Activated CD4-positive, alpha-beta T cell treated with anti-CD3 and anti-CD28 coated beads, Interleukin-2, Interleukin-4, amounts not matched to agents 100 ng/mL and 50 ng/mL, durations not matched to agents 16 hours and 8 hours (primary cell): ENCODE results near the gene CAGE1.
"Not testable (repeated sequence)": the region's sequence is repeated elsewhere in the genome, so short reads cannot be mapped to it uniquely, and the experiment has no call there.

Source experiments
- DNase-seq: peaks from one replicate; pipeline ENCODE4 v3.0.0-alpha.2; 2020; ENCODE audit warnings: low spot score

CAGE1 gene

DNA sequence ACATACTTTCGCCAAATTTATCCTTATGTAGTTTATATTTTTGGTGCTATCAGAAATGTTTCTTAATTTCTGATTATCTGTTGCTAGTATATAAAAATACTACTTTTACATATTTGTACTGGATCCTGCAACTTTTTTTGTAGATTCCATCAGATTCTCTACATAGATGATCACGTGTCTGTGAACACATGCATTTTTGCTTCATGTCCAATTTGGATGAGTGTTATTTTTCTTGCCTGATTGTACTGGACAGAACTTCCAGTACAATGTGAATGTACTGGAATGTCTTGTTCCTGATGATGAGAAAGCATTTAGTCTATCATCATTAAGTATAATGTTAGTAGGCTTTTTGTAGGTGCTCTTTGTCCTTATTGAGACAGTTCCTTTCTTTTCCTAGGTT lies 51.5 kb downstream of the CAGE1 start:
- no peak for DNase-seq

DNA sequence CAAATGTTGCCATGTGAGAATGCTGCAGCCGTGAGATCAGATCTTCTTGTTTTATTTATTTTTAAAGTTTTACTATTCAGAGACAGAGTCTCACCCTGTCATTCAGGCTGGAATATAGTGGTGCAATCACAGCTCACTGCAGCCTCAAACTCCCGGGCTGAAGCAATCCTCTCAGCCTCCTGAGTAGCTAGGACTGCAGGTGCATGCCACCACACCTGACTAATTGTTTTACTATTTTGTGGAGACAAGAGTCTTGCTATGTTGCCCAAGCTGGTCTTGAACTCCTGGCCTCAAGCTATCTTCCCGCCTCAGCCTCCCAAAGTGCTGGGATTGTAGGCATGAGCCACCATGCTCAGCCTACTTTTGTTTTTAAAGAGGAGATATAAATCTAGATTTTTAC lies 54.0 kb downstream of the CAGE1 start:
- no peak for DNase-seq

DNA sequence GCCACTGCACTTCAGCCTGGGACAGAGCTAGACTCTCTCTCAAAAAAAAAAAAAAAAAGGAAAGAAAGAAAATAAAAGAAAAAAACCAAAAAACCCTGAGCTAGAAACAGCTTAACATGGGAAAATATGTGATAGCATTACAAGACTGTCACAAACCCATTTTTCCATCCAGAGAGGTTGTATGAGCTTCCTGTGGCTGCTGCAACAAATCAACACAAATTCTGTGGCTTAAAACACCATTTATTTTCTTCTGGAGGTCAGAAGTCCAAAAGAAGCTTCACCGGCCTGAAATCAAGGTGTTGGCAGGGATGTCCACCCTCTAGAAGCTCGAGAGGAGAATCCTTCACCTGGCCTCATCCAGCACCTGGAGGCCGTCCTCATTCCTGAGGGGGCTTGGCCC lies 54.9 kb downstream of the CAGE1 start:
- DNase-seq, result no peak

DNA sequence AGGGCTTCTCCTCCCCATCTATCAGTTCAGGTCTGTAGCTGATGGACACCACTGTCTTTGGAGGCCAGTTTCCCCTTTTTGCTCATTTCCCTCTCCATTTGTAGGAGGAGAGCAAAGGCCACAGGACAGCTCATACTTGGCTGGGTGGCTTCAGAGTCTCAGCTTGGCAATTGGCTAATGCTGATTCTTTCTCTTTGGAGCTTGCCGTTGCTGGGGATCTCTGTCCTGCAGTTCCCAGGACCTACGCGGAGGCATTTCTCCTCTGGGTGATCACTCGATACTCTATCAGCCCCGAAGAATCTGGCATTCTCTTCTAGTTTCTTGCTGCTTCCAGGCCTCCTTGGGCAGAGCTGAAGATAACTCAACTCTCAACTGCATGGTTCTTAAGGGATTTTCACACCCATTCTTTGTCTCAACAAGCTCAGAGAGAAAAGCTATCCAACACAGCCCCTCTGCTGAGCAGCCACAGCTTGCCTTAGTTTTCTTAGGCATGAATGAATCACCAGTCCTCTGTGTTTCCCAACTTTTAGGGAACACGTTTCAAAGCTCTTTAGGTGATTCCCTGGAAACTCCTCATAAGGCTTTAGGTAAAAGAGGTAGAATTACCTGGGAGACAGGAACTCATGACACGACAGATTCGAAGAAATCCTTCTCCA lies 57.3 kb downstream of the CAGE1 start:
- no peak for DNase-seq

DNA sequence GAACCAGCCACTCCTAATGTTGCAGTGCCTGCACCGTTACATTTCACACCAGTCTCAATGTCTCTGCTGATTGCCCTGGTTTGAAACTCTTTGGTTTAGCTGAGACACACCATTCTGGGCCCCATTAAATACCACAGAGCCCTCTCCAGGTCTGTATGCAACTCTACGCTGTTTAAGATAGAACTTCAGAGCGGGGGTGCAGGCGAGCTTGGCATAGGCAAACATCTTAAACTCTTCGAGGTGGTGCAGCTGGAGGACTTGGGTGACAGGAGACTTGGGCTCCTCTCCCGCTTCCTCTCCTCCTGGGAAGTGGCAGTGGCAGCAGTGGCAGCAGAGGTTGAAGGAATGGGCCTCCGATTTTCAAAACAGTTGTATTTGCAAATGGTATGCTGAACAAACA lies 58.1 kb downstream of the CAGE1 start:
- no peak for DNase-seq

DNA sequence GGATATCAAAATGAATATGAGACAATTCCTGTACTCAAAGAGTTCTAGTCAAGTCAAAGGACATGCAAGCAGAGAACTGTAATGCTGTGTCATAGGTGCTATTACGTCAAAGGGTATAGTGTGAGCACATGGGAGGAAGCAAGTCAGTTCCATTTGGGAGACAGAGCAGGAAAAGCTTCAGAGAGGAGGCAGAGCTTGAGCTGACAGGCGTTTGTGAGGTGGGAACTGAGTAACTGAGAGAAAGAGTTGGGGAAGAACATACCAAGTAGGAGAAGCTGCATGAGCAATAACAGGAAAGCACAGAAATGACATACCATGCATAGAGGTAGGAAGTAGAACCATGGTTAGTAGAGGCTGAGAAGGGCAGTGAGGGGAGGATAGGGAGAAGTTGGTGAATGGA lies 61.3 kb downstream of the CAGE1 start:
- DNase-seq, result no peak

DNA sequence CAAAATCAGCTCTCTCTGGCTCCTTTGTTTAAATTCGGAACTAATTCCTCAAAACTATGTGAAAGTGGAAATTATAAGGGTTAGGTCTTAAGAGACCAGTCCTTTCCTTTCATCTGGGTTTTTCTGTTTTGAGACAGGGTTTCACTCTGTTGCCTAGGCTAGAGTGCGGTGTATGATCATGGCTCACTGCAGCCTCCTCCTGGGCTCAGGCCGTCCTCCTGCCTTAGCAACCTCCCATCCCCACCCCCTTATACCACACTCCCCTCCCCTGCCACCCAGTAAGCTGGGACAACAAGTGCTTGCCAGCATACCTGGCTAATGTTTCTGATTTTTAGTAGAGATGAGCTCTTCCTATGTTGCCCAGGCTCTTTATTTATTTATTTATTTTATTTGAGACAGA lies 63.8 kb downstream of the CAGE1 start:
- no peak for DNase-seq

DNA sequence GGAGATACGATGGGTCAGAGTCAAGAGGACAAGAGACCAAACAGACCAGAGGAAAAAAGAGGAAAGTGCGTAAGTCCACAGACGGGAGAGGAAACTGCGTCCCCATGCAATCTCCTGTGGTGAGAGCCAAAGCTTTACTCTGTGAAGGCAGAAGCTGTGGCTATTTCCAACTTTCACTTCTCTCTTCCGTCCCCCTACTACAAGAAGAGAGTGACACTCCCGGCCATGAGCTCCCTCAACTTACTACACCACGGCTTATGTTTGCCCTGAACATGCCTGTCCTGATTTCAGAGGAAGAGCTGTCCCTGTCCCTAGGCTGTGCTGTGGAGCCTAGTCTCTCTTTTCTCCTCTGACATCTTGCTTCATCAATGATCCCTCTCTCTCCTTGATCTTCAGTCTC lies 65.0 kb downstream of the CAGE1 start:
- DNase-seq, result no peak

DNA sequence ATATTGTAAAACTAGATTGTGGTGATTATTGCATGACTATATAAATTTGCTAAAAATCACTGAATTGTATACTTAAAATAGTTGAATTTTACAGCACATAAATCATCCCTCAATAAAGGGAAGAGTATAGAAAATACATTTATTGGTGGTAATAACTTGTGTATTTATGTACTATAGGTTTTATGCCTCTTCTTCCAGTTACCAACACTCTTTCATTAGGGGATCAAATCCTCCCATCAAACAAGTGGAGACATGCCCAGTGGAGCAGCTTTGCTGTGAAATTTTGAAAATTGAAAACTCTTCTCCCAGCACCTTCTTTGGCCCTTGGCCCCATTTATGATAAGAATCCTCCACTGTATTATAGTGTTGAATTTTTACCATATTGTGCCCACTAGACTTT lies 66.5 kb downstream of the CAGE1 start:
- no peak for DNase-seq

DNA sequence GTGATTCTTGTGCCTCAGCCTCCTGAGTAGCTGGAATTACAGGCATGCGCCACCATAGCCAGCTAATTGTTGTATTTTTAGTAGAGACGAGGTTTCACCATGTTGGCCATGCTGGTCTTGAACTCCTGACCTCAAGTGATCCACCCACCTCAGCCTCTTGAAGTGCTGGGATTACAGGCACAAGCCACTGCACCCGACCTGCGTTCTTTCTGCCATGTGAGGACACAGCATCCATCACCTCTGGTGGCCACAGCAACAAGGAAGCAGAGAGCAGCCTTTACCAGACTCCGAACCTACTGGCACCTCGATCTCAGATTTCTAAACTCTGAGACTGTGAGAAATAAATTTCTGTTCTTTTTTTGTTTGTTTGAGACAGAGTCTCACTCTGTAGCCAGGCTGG lies 67.7 kb downstream of the CAGE1 start:
- DNase-seq, result not testable (repeated sequence)

DNA sequence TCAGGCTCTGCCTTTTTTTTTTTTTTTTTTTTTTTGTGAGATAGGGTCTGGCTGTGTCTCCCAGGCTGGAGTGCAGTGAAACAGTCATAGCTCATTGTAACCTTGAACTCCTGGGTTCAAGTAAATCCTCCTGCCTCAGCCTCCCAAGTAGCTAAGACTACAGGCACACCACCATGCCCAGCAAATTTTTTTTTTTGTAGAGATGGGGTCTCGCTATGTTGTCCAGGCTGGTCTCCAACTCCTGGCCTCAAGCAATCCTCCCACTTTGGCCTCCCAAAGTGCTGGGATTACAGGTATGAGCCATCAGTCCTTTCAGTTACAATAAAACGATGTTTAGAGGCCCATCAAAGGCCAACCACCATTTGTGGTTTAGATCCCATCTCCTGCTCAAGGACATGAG lies 70.1 kb downstream of the CAGE1 start:
- not testable (repeated sequence) for DNase-seq

DNA sequence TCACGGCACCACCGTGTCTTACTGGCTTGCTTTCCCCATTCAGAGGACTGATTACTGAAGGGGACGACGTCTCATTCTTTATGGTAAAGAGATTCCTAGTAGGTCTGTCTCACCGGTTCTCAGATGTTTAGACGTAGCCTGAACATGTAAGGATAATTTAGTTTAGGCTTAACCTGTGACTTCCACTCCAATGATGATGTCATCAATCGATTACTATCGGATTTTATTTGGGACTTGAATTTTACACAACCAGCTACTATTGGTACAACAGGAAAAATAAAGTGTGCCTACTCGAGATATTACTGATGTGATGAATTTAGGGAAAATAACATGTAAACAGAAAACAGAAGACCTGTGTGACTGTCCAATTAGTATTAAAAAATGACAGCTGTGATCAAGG lies 72.0 kb downstream of the CAGE1 start:
- no peak for DNase-seq

DNA sequence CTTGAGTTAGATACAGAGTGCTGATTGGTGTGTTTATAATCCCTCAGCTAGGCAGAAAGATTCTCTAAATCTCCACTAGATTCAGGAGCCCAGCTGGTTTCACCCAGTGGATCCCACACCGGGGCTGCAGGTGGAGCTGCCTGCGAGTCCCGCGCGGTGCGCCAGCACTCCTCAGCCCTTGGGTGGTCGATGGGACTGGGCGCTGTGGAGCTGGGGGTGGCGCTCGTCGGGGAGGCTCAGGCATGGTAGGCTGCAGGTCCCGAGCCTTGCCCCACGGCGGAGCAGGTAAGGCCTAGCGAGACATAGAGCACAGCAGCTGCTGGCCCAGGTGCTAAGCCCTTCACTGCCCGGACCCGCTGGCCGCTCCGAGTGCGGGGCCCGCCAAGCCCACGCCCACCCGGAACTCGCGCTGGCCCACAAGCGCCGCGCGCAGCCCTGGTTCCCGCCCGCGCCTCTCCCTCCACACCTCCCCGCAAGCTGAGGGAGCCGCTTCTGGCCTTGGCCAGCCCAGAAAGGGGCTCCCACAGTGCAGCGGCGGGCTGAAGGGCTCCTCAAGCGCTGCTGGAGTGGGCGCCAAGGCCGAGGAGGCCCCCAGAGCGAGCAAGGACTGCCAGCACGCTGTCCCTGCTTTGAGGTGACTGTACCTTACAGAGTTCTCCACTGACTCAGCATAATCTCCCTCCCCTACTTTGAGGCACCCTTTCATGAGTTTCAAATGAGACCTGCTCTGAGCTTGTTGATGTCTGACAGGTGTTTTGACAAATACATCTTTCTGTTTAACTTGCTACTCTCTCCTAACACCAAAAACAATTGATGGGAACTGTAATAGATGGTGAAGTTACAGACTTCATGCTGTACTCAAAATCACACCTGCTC lies 72.6 kb downstream of the CAGE1 start:
- DNase-seq, result no peak

DNA sequence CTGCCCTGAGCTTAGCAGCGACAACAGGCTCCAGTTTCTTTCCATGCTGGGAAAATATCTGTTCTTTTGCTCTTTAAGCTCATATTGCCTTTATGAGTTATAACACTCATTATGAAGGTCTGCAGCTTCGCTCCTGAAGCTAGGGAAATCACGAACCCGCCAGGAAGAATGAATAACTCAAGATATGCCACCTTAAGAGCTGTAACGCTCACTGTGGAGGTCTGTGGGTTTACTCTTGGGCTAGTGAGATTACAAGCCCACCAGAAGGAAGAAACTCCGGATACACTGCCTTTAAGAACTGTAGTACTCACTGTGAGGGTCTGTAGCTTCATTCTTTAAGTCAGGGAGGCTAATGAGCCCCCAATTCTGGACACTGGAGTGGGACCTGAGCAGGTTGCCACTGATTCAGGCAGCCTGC lies 73.6 kb downstream of the CAGE1 start:
- no peak for DNase-seq

DNA sequence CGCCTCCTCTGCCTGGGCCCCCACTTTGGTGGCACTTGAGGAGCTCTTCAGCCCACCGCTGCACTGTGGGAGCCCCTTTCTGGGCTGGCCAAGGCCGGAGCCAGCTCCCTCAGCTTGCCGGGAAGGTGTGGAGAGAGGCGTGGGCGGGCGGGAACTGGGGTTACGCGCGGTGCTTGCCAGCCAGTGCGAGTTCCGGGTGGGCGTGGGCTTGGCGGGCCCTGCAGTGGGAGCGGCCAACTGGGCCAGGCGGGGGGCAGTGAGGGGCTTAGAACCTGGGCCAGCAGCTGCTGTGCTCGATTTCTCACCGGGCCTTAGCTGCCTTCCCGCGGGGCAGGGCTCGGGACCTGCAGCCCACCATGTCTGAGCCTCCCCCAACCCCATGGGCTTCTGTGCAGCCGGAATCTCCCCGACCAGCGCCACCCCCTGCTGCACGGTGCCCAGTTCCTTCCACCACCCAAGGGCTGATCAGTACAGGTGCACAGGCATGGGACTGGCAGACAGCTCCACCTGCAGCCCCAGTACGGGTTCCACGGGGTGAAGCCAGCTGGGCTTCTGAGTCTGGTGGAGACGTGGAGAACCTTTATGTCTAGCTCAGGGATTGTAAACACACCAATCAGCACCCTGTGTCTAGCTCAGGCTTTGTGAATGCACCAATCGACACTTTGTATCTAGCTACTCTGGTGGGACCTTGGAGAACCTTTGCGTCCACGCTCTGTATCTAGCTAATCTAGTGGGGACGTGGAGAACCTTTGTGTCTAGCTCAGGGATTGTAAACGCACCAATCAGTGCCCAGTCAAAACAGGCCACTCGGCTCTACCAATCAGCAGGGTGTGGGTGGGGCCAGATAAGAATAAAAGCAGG lies 74.2 kb downstream of the CAGE1 start:
- not testable (repeated sequence) for DNase-seq

DNA sequence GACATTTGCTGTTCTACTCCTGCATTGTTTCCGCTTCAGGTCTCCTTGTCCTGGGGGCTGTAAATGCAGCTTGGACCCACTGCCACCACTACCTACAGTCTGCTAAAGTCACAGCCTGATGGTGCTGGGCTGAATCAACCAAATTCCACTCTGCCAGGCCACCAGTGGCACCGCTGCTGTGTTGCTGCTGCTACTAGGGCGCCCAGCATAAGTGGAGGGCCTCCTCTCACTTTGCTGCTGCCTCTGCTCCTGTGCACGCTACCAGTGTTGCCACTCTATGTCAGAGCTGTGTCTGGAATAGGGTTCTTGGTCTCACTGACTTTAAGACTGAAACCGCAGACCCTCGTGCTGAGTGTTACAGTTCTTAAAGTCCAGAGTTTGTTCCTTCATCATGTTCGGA lies 75.1 kb downstream of the CAGE1 start:
- no peak for DNase-seq

DNA sequence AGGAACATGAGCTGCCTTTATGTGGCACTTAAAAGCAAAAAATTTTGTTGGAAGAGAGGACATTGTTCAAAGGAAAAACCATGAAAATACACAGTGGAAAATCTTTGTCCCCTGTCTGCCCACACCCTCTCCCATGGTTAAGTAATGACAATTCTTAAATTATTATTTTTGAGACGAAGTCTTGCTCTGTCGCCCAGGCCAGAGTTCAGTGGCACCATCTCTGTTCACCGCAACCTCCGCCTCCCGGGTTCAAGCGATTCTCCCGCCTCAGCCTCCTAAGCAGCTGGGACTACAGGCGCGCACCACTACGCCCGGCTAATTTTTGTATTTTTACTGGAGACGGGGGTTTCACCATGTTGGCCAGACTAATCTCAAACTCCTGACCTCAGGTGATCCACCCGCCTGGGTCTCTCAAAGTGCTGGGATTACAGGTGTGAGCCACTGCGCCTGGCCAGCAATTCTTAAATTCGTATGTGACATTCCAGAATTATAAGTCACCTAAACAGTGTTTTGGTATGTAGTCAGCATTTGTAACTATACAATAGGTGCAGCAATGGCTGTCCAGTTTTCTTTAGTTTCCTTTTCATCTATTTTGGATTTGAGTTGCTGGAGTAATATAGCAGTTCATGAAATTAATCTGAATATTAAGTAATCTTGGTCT lies 75.9 kb downstream of the CAGE1 start:
- DNase-seq, result no peak

DNA sequence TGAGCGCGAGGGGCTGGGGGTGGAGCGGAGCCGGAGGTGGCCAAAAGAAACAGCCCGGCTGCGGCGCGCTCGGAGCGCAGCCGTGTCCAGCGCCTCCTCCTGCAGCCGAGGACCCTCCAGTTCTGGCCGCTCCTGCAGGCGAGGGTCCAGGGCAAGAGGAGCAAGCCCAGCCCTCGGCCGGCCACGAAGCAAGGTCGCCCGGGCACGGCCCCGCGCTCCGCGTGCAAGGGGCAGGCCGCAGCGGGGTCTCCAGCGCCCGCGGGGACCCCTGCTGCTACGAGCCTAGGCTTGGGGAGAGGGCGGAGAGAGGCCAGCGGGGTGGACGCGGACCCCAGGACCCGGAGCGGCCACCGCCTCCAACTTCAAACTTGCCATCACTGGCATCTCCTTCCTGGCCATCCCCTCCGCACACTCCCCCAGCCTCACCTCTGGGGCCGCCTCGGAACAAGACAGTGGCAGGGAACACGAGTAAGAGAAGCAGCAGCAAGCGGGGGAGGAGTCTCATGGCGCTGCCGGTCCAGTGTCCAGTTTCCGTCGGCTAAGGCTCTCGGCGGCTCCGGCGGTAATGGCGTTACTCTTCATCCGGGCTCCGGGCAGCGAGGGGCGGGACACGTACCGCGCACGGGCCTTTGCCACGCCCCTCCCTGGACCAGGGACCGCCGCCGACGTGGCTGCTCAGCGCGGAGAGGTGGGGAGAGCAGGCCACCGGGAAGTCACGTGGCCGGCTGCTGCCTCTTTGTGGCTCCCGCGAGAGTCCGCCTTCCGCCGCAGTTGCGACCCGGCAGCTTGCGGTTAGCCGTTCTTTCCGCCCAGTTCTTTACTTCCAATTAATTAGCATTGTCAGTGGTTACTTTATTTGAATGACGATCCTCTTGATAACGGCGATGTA lies 76.7 kb downstream of the CAGE1 start, which contains the start of gene SSR1:
Gene SSR1, minus strand, starts transcription at position 584 of the 889 bp plus-strand sequence. Its CDS starts 79 bp downstream, at position 505.
- DNase-seq, result peak; percentile 97

DNA sequence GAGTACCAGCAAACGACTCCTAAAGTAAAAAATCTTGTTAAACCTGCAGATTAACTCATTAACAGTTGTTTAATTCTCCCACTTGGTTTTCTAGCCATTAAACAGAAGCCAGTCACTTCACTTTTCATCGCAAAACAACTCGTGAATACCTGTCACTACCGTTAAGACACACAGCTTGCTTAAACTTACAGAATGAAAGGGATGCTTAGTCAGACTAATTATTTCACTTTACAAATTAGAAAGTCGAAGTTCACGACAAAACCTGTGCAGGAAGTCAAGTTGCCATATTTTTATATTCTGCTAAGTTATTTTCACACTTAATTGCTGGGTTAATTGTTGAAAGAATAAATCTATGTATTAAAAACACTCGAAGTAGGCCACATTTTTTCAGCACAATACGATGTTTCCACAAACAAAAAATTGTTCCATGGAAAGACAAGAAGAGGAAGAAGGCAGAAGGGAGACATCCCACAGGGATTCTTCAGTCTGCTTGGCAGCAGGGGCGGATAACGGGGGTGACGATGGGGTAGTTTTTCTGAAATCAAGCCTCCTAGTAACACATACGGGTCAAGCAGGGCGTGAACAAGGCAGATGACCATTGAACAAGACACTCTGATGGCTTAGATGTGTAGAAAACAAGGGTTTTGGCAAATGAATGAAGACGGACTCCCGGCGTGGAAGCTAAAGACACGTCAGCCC lies 77.5 kb downstream of the CAGE1 start:
- DNase-seq, result peak; percentile 46

DNA sequence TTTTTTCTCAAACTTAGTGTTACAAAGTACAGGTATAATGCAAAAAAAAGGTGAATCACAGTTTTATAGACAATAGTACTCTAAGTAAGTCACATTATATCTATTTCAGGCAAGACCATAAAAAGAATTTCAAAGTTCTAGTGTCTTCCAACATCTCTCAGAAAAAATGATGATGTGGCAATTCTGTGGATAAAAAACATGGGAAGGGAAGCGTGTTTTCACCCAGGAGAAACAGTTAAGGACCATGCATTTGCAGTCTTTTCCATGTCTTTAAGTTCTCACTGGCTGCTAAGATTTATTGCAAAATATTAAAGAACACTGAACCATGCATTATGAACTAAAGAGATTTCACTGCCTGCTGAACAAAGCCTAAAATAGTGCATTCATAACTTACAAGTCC lies 78.4 kb downstream of the CAGE1 start:
- no peak for DNase-seq
